PC-3 (cell line): ENCODE data around the gene WDPCP. TPM values are rescaled to one million over a fixed set of nuclear protein-coding genes. Genes with fewer than 3 reads are reported as not detected.

Experiments used
- ATAC-seq: fragments of 200-7000 bp; cut with Tn5 transposase; 2 replicates; pipeline ENCODE4 v1.9.1; 2020; ENCODE audit warnings: mild to moderate bottlenecking, moderate library complexity
- BruUV-seq: library from RNA; stranded (reverse); fragments of 400-500 nt; replicated peaks from 2 replicates; lab custom pipeline; 2021; lab: Mats Ljungman, UMichigan
- CTCF ChIA-PET: fragments of 300-600 bp; sonication (Branson Sonifier 250); formaldehyde crosslinking; loops from one replicate; lab custom pipeline; 2022; ENCODE audit warnings: antibody characterized with exemption; lab: Charles Lee
- POLR2A ChIA-PET: fragments of 300-600 bp; sonication (Branson Sonifier 250); formaldehyde crosslinking; loops from one replicate; lab custom pipeline; 2022; ENCODE audit warnings: antibody characterized with exemption; ENCODE audit not compliant: unreplicated experiment; lab: Charles Lee
- DNase-seq: peaks from one replicate; pipeline ENCODE4 v3.0.0-alpha.2; 2015
- H2AFZ ChIP-seq: fragments of 300-600 bp; sonication (generic); 2 replicates; pipeline ENCODE4 v1.6.0; 2016; ENCODE audit warnings: antibody characterized with exemption, low read length
- H3F3A ChIP-seq: fragments of 300-600 bp; sonication (generic); one replicate; pipeline ENCODE4 v1.6.0; 2017; ENCODE audit warnings: antibody characterized with exemption, low read length, control low read depth, mild to moderate bottlenecking; ENCODE audit not compliant: unreplicated experiment
- H3K27ac ChIP-seq: fragments of 300-600 bp; sonication (generic); 2 replicates; pipeline ENCODE4 v1.5.1; 2016; ENCODE audit warnings: mild to moderate bottlenecking, low read length
- H3K27me3 ChIP-seq: fragments of 300-600 bp; sonication (generic); 2 replicates; pipeline ENCODE4 v1.6.1; 2016; ENCODE audit warnings: low read length, mixed read lengths
- H3K36me3 ChIP-seq: fragments of 300-600 bp; sonication (generic); 2 replicates; pipeline ENCODE4 v1.6.1; 2016; ENCODE audit warnings: low read depth, mixed run types, low read length, mixed read lengths
- H3K4me1 ChIP-seq: fragments of 300-600 bp; sonication (generic); 2 replicates; pipeline ENCODE4 v1.5.1; 2016; ENCODE audit warnings: low read length; ENCODE audit not compliant: insufficient read depth
- H3K4me2 ChIP-seq: fragments of 300-600 bp; sonication (generic); 2 replicates; pipeline ENCODE4 v1.6.0; 2016; ENCODE audit warnings: low read length
- H3K4me3 ChIP-seq: fragments of 300-600 bp; sonication (generic); 2 replicates; pipeline ENCODE4 v1.5.1; 2016; ENCODE audit warnings: mild to moderate bottlenecking, low read length, mixed read lengths
- H3K79me2 ChIP-seq: fragments of 300-600 bp; sonication (generic); 2 replicates; pipeline ENCODE4 v1.6.1; 2017; ENCODE audit warnings: low read length, mixed read lengths
- H3K9ac ChIP-seq: fragments of 300-600 bp; sonication (generic); 2 replicates; pipeline ENCODE4 v1.6.0; 2016; ENCODE audit warnings: mild to moderate bottlenecking, low read length
- H3K9me2 ChIP-seq: fragments of 300-600 bp; sonication (generic); replicated peaks from 2 replicates; pipeline ENCODE4 v1.6.1; 2016; ENCODE audit warnings: mixed run types, low read length, mixed read lengths
- H3K9me3 ChIP-seq: fragments of 300-600 bp; sonication (generic); 2 replicates; pipeline ENCODE4 v1.6.1; 2016; ENCODE audit warnings: low read length, mixed read lengths
- H4K20me1 ChIP-seq: fragments of 300-600 bp; sonication (generic); 2 replicates; pipeline ENCODE4 v1.6.1; 2016; ENCODE audit warnings: low read length, mixed read lengths
- EZH2 ChIP-seq: fragments of 300-600 bp; sonication (generic); IDR thresholded peaks from one replicate; pipeline ENCODE4 v1.6.1; 2017; ENCODE audit warnings: antibody characterized with exemption, mild to moderate bottlenecking, low read length; ENCODE audit not compliant: unreplicated experiment
- EZH2phosphoT487 ChIP-seq: fragments of 300-600 bp; sonication (generic); IDR thresholded peaks from 2 replicates; pipeline ENCODE4 v1.6.1; 2018; ENCODE audit warnings: mild to moderate bottlenecking, antibody characterized with exemption, low read length, borderline replicate concordance
- intact Hi-C: fragments of 100-400 bp; cut with micrococcal nuclease; formaldehyde crosslinking; loops from 2 replicates; pipeline ENCODE4 v1.9.0; 2023
- total RNA-seq: library from RNA; depleted of rRNA; stranded (reverse); fragments of >200 nt; gene quantifications from 2 replicates; pipeline ENCODE4 v1.2.3, GENCODE V29; 2014
- TF ChIP-seq, protein P1 (sequence below): fragments of 300-600 bp; sonication (generic); conservative IDR thresholded peaks from 2 replicates; pipeline ENCODE4 v1.5.1; 2017; ENCODE audit warnings: antibody characterized with exemption, low read depth, mild to moderate bottlenecking, low read length

Gene WDPCP
- total RNA-seq, 1 experiment from 2014 or later, result 4.0 TPM

- Histone ChIP-seq H3K9me3 (no peaks in the 10 kb centered on the region), H2AFZ (no peak overlapping the region)
- no peak for TF ChIP-seq EZH2
- no peak for TF ChIP-seq EZH2phosphoT487
- TF ChIP-seq, protein P1, sequence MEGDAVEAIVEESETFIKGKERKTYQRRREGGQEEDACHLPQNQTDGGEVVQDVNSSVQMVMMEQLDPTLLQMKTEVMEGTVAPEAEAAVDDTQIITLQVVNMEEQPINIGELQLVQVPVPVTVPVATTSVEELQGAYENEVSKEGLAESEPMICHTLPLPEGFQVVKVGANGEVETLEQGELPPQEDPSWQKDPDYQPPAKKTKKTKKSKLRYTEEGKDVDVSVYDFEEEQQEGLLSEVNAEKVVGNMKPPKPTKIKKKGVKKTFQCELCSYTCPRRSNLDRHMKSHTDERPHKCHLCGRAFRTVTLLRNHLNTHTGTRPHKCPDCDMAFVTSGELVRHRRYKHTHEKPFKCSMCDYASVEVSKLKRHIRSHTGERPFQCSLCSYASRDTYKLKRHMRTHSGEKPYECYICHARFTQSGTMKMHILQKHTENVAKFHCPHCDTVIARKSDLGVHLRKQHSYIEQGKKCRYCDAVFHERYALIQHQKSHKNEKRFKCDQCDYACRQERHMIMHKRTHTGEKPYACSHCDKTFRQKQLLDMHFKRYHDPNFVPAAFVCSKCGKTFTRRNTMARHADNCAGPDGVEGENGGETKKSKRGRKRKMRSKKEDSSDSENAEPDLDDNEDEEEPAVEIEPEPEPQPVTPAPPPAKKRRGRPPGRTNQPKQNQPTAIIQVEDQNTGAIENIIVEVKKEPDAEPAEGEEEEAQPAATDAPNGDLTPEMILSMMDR, result no peak
These were observed 327.1 kb downstream of the WDPCP start for GRCh38 chr2:63261137-63261621.

GRCh38 chr2:63257473-63257872, 330.8 kb downstream of the WDPCP start:
- TF ChIP-seq, protein P1, result no peak
- TF ChIP-seq EZH2phosphoT487, result no peak
- TF ChIP-seq EZH2, result no peak
- Histone ChIP-seq H3F3A (no peaks in the 10 kb centered on the region), H3K9me2 (no peaks in the 10 kb centered on the region), H3K27me3 (no peaks in the 10 kb centered on the region), H3K9me3 (no peaks in the 10 kb centered on the region), H2AFZ (no peak overlapping the region), H3K4me1 (no peaks in the 10 kb centered on the region), H3K4me2 (no peak overlapping the region), H3K27ac (no peak overlapping the region), H3K4me3 (no peak overlapping the region), H3K36me3 (no peaks in the 10 kb centered on the region), H3K9ac (no peak overlapping the region), H4K20me1 (no peaks in the 10 kb centered on the region), H3K79me2 (no peaks in the 10 kb centered on the region)
- CTCF ChIA-PET, result no interaction called here
- POLR2A ChIA-PET, result no interaction called here
- BruUV-seq, result no TSS peak
- ATAC-seq, result no peak
- intact Hi-C loops, result no loop called here
- DNase-seq, result no peak

More at GRCh38 chr2:63261137-63261621, 327.1 kb downstream of the WDPCP start:
- ATAC-seq (no peak), DNase-seq (no peak)
- H4K20me1 ChIP-seq, result no peaks in the 10 kb centered on the region
- H3K9me2 ChIP-seq, result no peaks in the 10 kb centered on the region
- no peaks in the 10 kb centered on the region for H3K79me2 ChIP-seq
- H3K4me3 ChIP-seq, result no peak overlapping the region
- POLR2A ChIA-PET, result no interaction called here
- H3K36me3 ChIP-seq, result no peaks in the 10 kb centered on the region
- no peaks in the 10 kb centered on the region for H3K4me1 ChIP-seq
- intact Hi-C loops, result no loop called here
- H3K4me2 ChIP-seq, result no peak overlapping the region
- H3F3A ChIP-seq, result no peaks in the 10 kb centered on the region
- no peak overlapping the region for H3K27ac ChIP-seq
- no peaks in the 10 kb centered on the region for H3K27me3 ChIP-seq
- no peak overlapping the region for H3K9ac ChIP-seq
- BruUV-seq, result no TSS peak
- CTCF ChIA-PET, result no interaction called here

- TF ChIP-seq, protein P1, result no peak
- TF ChIP-seq EZH2 (no peak), EZH2phosphoT487 (no peak)
- H3F3A ChIP-seq, result no peaks in the 10 kb centered on the region
- no peak overlapping the region for H3K9ac ChIP-seq
- no peaks in the 10 kb centered on the region for H4K20me1 ChIP-seq
- ChIA-PET POLR2A (no interaction called here), CTCF (no interaction called here)
- H3K9me3 ChIP-seq, result no peaks in the 10 kb centered on the region
- no peak overlapping the region for H3K4me3 ChIP-seq
- no peak overlapping the region for H3K4me2 ChIP-seq
- no peaks in the 10 kb centered on the region for H3K36me3 ChIP-seq
- no peak overlapping the region for H2AFZ ChIP-seq
- no peaks in the 10 kb centered on the region for H3K27me3 ChIP-seq
- H3K79me2 ChIP-seq, result no peaks in the 10 kb centered on the region
- DNase-seq (no peak), ATAC-seq (no peak)
- no TSS peak for BruUV-seq
- intact Hi-C loops, result no loop called here
- no peak overlapping the region for H3K27ac ChIP-seq
- H3K9me2 ChIP-seq, result no peaks in the 10 kb centered on the region
- H3K4me1 ChIP-seq, result no peaks in the 10 kb centered on the region
These were observed 339.1 kb downstream of the WDPCP start for GRCh38 chr2:63249161-63249560.
